ENCODE measurements around the gene GPC4. TPM values are rescaled to one million over a fixed set of nuclear protein-coding genes. Genes with fewer than 3 reads are reported as not detected.
"Not testable (repeated sequence)": the region's sequence is repeated elsewhere in the genome, so short reads cannot be mapped to it uniquely, and the experiment has no call there.

Gene GPC4
- polyA plus RNA-seq, 3 donors: 0.03 to 0.59 (median 0.27) TPM

- H3K36me3 Mint-ChIP-seq: no peaks in the 10 kb centered on the region
Measured at GRCh38 chrX:133287860-133288259, 127.4 kb downstream of the GPC4 start.

GRCh38 chrX:133285341-133285740, 129.9 kb downstream of the GPC4 start:
- Histone ChIP-seq H3K4me1 (ENCODE audit: control insufficient read depth in 1 of 2, insufficient read depth in 2 of 2, low read length in 2 of 2) (no peaks in the 10 kb centered on the region), H2AFZ (ENCODE audit: insufficient read depth, low read depth, low read length, poor library complexity, severe bottlenecking) (no peak overlapping the region), H4K20me1 (ENCODE audit: insufficient read depth, low read length) (no peaks in the 10 kb centered on the region), H3K4me2 (replicated peaks; ENCODE audit: extremely low read depth, low read length, poor library complexity, severe bottlenecking) (no peak overlapping the region), H3K9me3 (replicated peaks in 1 of 2; ENCODE audit: control insufficient read depth in 1 of 2, insufficient read depth in 1 of 2, low read length in 2 of 2) (no peaks in the 10 kb centered on the region), H3K79me2 (ENCODE audit: insufficient read depth, low read length) (no peaks in the 10 kb centered on the region), H3K27me3 (ENCODE audit: control insufficient read depth in 2 of 2, insufficient read depth in 2 of 2, low read length in 2 of 2) (no peaks in the 10 kb centered on the region), H3K27ac (ENCODE audit: low read depth in 1 of 2, low read length in 2 of 2) (no peak overlapping the region), H3K36me3 (replicated peaks in 1 of 2; ENCODE audit: control insufficient read depth in 1 of 2, insufficient read depth in 2 of 2, low read length in 2 of 2) (no peaks in the 10 kb centered on the region), H3K9ac (ENCODE audit: insufficient read depth, low read length, poor library complexity, severe bottlenecking) (no peak overlapping the region), H3K4me3 (replicated peaks in 1 of 3; ENCODE audit: low read depth in 2 of 3, low read length in 3 of 3) (no peak overlapping the region)
- no peaks in the 10 kb centered on the region for H3K4me1 Mint-ChIP-seq
- no peaks in the 10 kb centered on the region for H3K36me3 Mint-ChIP-seq
- DNase-seq: no peak
- no peak overlapping the region for H3K4me3 Mint-ChIP-seq
- intact Hi-C loops (cut with micrococcal nuclease): no loop called here
- peaks cover 2 to 4% (median 2%) of the 10 kb centered on the region in 3 donors for H3K27me3 Mint-ChIP-seq (ENCODE audit: low read depth in 3 of 3)
- no peak overlapping the region for H3K27ac Mint-ChIP-seq
- peaks cover 2 to 14% (median 8%) of the 10 kb centered on the region in 7 donors for H3K9me3 Mint-ChIP-seq
- no peak for TF ChIP-seq CTCF (IDR thresholded peaks at IDR 0.05)
- 68% methylated on average over 3 of the region's 6 CpGs for WGBS (ENCODE audit: insufficient coverage)

More at GRCh38 chrX:133287860-133288259, 127.4 kb downstream of the GPC4 start:
- Mint-ChIP-seq H3K4me3 (no peak overlapping the region), H3K9me3 (peaks cover 0 to 11% (median 2%) of the 10 kb centered on the region in 7 donors), H3K27ac (no peak overlapping the region), H3K4me1 (no peaks in the 10 kb centered on the region), H3K27me3 (ENCODE audit: low read depth in 3 of 3) (peaks cover 4 to 5% (median 4%) of the 10 kb centered on the region in 3 donors)
- Histone ChIP-seq H3K36me3 (replicated peaks in 1 of 2; ENCODE audit: control insufficient read depth in 1 of 2, insufficient read depth in 2 of 2, low read length in 2 of 2) (no peaks in the 10 kb centered on the region), H3K4me1 (ENCODE audit: control insufficient read depth in 1 of 2, insufficient read depth in 2 of 2, low read length in 2 of 2) (no peaks in the 10 kb centered on the region), H3K9me3 (replicated peaks in 1 of 2; ENCODE audit: control insufficient read depth in 1 of 2, insufficient read depth in 1 of 2, low read length in 2 of 2) (no peaks in the 10 kb centered on the region), H3K27me3 (ENCODE audit: control insufficient read depth in 2 of 2, insufficient read depth in 2 of 2, low read length in 2 of 2) (no peaks in the 10 kb centered on the region), H3K4me2 (replicated peaks; ENCODE audit: extremely low read depth, low read length, poor library complexity, severe bottlenecking) (no peak overlapping the region), H4K20me1 (ENCODE audit: insufficient read depth, low read length) (no peaks in the 10 kb centered on the region), H3K27ac (ENCODE audit: low read depth in 1 of 2, low read length in 2 of 2) (no peak overlapping the region), H3K9ac (ENCODE audit: insufficient read depth, low read length, poor library complexity, severe bottlenecking) (no peak overlapping the region), H2AFZ (ENCODE audit: insufficient read depth, low read depth, low read length, poor library complexity, severe bottlenecking) (no peak overlapping the region), H3K4me3 (replicated peaks in 1 of 3; ENCODE audit: low read depth in 2 of 3, low read length in 3 of 3) (no peak overlapping the region), H3K79me2 (ENCODE audit: insufficient read depth, low read length) (no peaks in the 10 kb centered on the region)
- DNase-seq: no peak
- intact Hi-C loops (cut with micrococcal nuclease): no loop called here
- no peak for TF ChIP-seq CTCF (IDR thresholded peaks at IDR 0.05)
- WGBS (ENCODE audit: insufficient coverage): 88% methylated on average over 1 of the region's 1 CpG

GRCh38 chrX:133279112-133279730, 136.1 kb downstream of the GPC4 start:
- H3K79me2 ChIP-seq (ENCODE audit: insufficient read depth, low read length); H3K27me3 ChIP-seq (ENCODE audit: control insufficient read depth in 2 of 2, insufficient read depth in 2 of 2, low read length in 2 of 2); H3K36me3 ChIP-seq (replicated peaks in 1 of 2; ENCODE audit: control insufficient read depth in 1 of 2, insufficient read depth in 2 of 2, low read length in 2 of 2); H3K9ac ChIP-seq (ENCODE audit: insufficient read depth, low read length, poor library complexity, severe bottlenecking); intact Hi-C loops (cut with micrococcal nuclease); DNase-seq; H3K27ac Mint-ChIP-seq; H3K4me1 Mint-ChIP-seq; H3K4me3 ChIP-seq (replicated peaks in 1 of 3; ENCODE audit: low read depth in 2 of 3, low read length in 3 of 3); H2AFZ ChIP-seq (ENCODE audit: insufficient read depth, low read depth, low read length, poor library complexity, severe bottlenecking); H3K27ac ChIP-seq (ENCODE audit: low read depth in 1 of 2, low read length in 2 of 2); H4K20me1 ChIP-seq (ENCODE audit: insufficient read depth, low read length); H3K4me3 Mint-ChIP-seq; H3K4me2 ChIP-seq (replicated peaks; ENCODE audit: extremely low read depth, low read length, poor library complexity, severe bottlenecking); H3K36me3 Mint-ChIP-seq; H3K4me1 ChIP-seq (ENCODE audit: control insufficient read depth in 1 of 2, insufficient read depth in 2 of 2, low read length in 2 of 2); H3K27me3 Mint-ChIP-seq (ENCODE audit: low read depth in 3 of 3): not testable (repeated sequence)
- peaks cover 0 to 11% of the 10 kb centered on the region in 2 donors for H3K9me3 ChIP-seq (replicated peaks in 1 of 2; ENCODE audit: control insufficient read depth in 1 of 2, insufficient read depth in 1 of 2, low read length in 2 of 2)
- peaks cover 5 to 16% (median 9%) of the 10 kb centered on the region in 7 donors for H3K9me3 Mint-ChIP-seq
- 87% methylated on average over 6 of the region's 9 CpGs for WGBS (ENCODE audit: insufficient coverage)

All from CD14-positive monocyte (primary cell).